ENCODE results near the gene IGDCC3. TPM values are rescaled to one million over a fixed set of nuclear protein-coding genes. Genes with fewer than 3 reads are reported as not detected.

IGDCC3 gene
- polyA plus RNA-seq, 1 donor, result 1.6 TPM

- Histone ChIP-seq H3K27me3 (ENCODE audit: control insufficient read depth, insufficient read depth, low read length) (no peaks in the 10 kb centered on the region), H3K36me3 (ENCODE audit: control insufficient read depth, insufficient read depth, low read length) (no peaks in the 10 kb centered on the region), H3K4me1 (ENCODE audit: control insufficient read depth, insufficient read depth, low read length) (peaks cover 12% of the 10 kb centered on the region), H3K27ac (ENCODE audit: low read length) (no peak overlapping the region), H3K4me3 (ENCODE audit: low read length) (no peak overlapping the region), H3K9me3 (ENCODE audit: control insufficient read depth, low read depth, low read length) (no peaks in the 10 kb centered on the region)
- WGBS (ENCODE audit: insufficient coverage, low lambda C conversion rate), result 92% methylated on average over 2 of the region's 8 CpGs
- no peak for DNase-seq
These were observed 33.4 kb downstream of the IGDCC3 start for GRCh38 chr15:65344214-65344913.

GRCh38 chr15:65343374-65343981 is 34.3 kb downstream of the IGDCC3 start:
- WGBS (ENCODE audit: insufficient coverage, low lambda C conversion rate), result no CpG with 5 or more reads among the region's 10 CpGs
- DNase-seq, result no peak
- H3K9me3 ChIP-seq (ENCODE audit: control insufficient read depth, low read depth, low read length), result no peaks in the 10 kb centered on the region

GRCh38 chr15:65342493-65342892 is 35.3 kb downstream of the IGDCC3 start:
- WGBS (ENCODE audit: insufficient coverage, low lambda C conversion rate), result 93% methylated on average over 3 of the region's 9 CpGs
- Histone ChIP-seq H3K36me3 (ENCODE audit: control insufficient read depth, insufficient read depth, low read length) (no peaks in the 10 kb centered on the region), H3K4me3 (ENCODE audit: low read length) (no peak overlapping the region), H3K9me3 (ENCODE audit: control insufficient read depth, low read depth, low read length) (no peaks in the 10 kb centered on the region), H3K4me1 (ENCODE audit: control insufficient read depth, insufficient read depth, low read length) (peaks cover 14% of the 10 kb centered on the region), H3K27ac (ENCODE audit: low read length) (no peak overlapping the region), H3K27me3 (ENCODE audit: control insufficient read depth, insufficient read depth, low read length) (no peaks in the 10 kb centered on the region)
- DNase-seq, result no peak

More at GRCh38 chr15:65343374-65343981, 34.3 kb downstream of the IGDCC3 start:
- Histone ChIP-seq H3K27me3 (ENCODE audit: control insufficient read depth, insufficient read depth, low read length) (no peaks in the 10 kb centered on the region), H3K4me1 (ENCODE audit: control insufficient read depth, insufficient read depth, low read length) (peaks cover 14% of the 10 kb centered on the region), H3K4me3 (ENCODE audit: low read length) (no peak overlapping the region), H3K36me3 (ENCODE audit: control insufficient read depth, insufficient read depth, low read length) (no peaks in the 10 kb centered on the region), H3K27ac (ENCODE audit: low read length) (no peak overlapping the region)

- WGBS (ENCODE audit: insufficient coverage, low lambda C conversion rate), result no CpG with 5 or more reads among the region's 7 CpGs
- H3K27ac ChIP-seq (ENCODE audit: low read length), result peak overlapping the region; percentile 32
- H3K9me3 ChIP-seq (ENCODE audit: control insufficient read depth, low read depth, low read length), result no peaks in the 10 kb centered on the region
- H3K4me3 ChIP-seq (ENCODE audit: low read length), result no peak overlapping the region
- H3K27me3 ChIP-seq (ENCODE audit: control insufficient read depth, insufficient read depth, low read length), result no peaks in the 10 kb centered on the region
- DNase-seq, result peak; percentile 70 to 79
- H3K36me3 ChIP-seq (ENCODE audit: control insufficient read depth, insufficient read depth, low read length), result no peaks in the 10 kb centered on the region
- H3K4me1 ChIP-seq (ENCODE audit: control insufficient read depth, insufficient read depth, low read length), result peaks cover 14% of the 10 kb centered on the region
These were observed 37.9 kb downstream of the IGDCC3 start for GRCh38 chr15:65339920-65340319.

- peak overlapping the region; percentile 32 for H3K27ac ChIP-seq (ENCODE audit: low read length)
- WGBS (ENCODE audit: insufficient coverage, low lambda C conversion rate), result no CpG with 5 or more reads among the region's 6 CpGs
- no peaks in the 10 kb centered on the region for H3K36me3 ChIP-seq (ENCODE audit: control insufficient read depth, insufficient read depth, low read length)
- no peak overlapping the region for H3K4me3 ChIP-seq (ENCODE audit: low read length)
- no peak for DNase-seq
- H3K9me3 ChIP-seq (ENCODE audit: control insufficient read depth, low read depth, low read length), result no peaks in the 10 kb centered on the region
- peaks cover 14% of the 10 kb centered on the region for H3K4me1 ChIP-seq (ENCODE audit: control insufficient read depth, insufficient read depth, low read length)
- H3K27me3 ChIP-seq (ENCODE audit: control insufficient read depth, insufficient read depth, low read length), result no peaks in the 10 kb centered on the region
These were observed 38.4 kb downstream of the IGDCC3 start for GRCh38 chr15:65339416-65339815.

GRCh38 chr15:65338823-65339222 is 39.0 kb downstream of the IGDCC3 start:
- no CpG with 5 or more reads among the region's 8 CpGs for WGBS (ENCODE audit: insufficient coverage, low lambda C conversion rate)
- Histone ChIP-seq H3K27me3 (ENCODE audit: control insufficient read depth, insufficient read depth, low read length) (no peaks in the 10 kb centered on the region), H3K27ac (ENCODE audit: low read length) (no peak overlapping the region), H3K36me3 (ENCODE audit: control insufficient read depth, insufficient read depth, low read length) (no peaks in the 10 kb centered on the region), H3K4me1 (ENCODE audit: control insufficient read depth, insufficient read depth, low read length) (peaks cover 14% of the 10 kb centered on the region), H3K9me3 (ENCODE audit: control insufficient read depth, low read depth, low read length) (no peaks in the 10 kb centered on the region), H3K4me3 (ENCODE audit: low read length) (no peak overlapping the region)
- DNase-seq, result no peak

- Histone ChIP-seq H3K27me3 (ENCODE audit: control insufficient read depth, insufficient read depth, low read length) (no peaks in the 10 kb centered on the region), H3K4me3 (ENCODE audit: low read length) (no peak overlapping the region), H3K36me3 (ENCODE audit: control insufficient read depth, insufficient read depth, low read length) (no peaks in the 10 kb centered on the region), H3K4me1 (ENCODE audit: control insufficient read depth, insufficient read depth, low read length) (peaks cover 14% of the 10 kb centered on the region), H3K27ac (ENCODE audit: low read length) (no peak overlapping the region), H3K9me3 (ENCODE audit: control insufficient read depth, low read depth, low read length) (no peaks in the 10 kb centered on the region)
- no CpG with 5 or more reads among the region's 3 CpGs for WGBS (ENCODE audit: insufficient coverage, low lambda C conversion rate)
- DNase-seq, result peak in 1 of 2 donors; percentile 39
These were observed 39.4 kb downstream of the IGDCC3 start for GRCh38 chr15:65338366-65338765.

- peaks cover 14% of the 10 kb centered on the region for H3K4me1 ChIP-seq (ENCODE audit: control insufficient read depth, insufficient read depth, low read length)
These were observed 40.2 kb downstream of the IGDCC3 start for GRCh38 chr15:65337436-65338070.

GRCh38 chr15:65336493-65337435 is 41.0 kb downstream of the IGDCC3 start:
- Histone ChIP-seq H3K27ac (ENCODE audit: low read length) (no peak overlapping the region), H3K36me3 (ENCODE audit: control insufficient read depth, insufficient read depth, low read length) (no peaks in the 10 kb centered on the region), H3K9me3 (ENCODE audit: control insufficient read depth, low read depth, low read length) (no peaks in the 10 kb centered on the region), H3K27me3 (ENCODE audit: control insufficient read depth, insufficient read depth, low read length) (no peaks in the 10 kb centered on the region), H3K4me3 (ENCODE audit: low read length) (no peak overlapping the region), H3K4me1 (ENCODE audit: control insufficient read depth, insufficient read depth, low read length) (peaks cover 14% of the 10 kb centered on the region)
- no CpG with 5 or more reads among the region's 21 CpGs for WGBS (ENCODE audit: insufficient coverage, low lambda C conversion rate)
- DNase-seq, result no peak

More at GRCh38 chr15:65337436-65338070, 40.2 kb downstream of the IGDCC3 start:
- no peak for DNase-seq
- H3K27me3 ChIP-seq (ENCODE audit: control insufficient read depth, insufficient read depth, low read length), result no peaks in the 10 kb centered on the region
- no CpG with 5 or more reads among the region's 6 CpGs for WGBS (ENCODE audit: insufficient coverage, low lambda C conversion rate)
- H3K9me3 ChIP-seq (ENCODE audit: control insufficient read depth, low read depth, low read length), result no peaks in the 10 kb centered on the region
- no peaks in the 10 kb centered on the region for H3K36me3 ChIP-seq (ENCODE audit: control insufficient read depth, insufficient read depth, low read length)
- H3K4me3 ChIP-seq (ENCODE audit: low read length), result no peak overlapping the region
- no peak overlapping the region for H3K27ac ChIP-seq (ENCODE audit: low read length)
